Central memory CD8-positive, alpha-beta T cell (primary cell): ENCODE data around the gene ATP2C2.
A peak's percentile ranks its signal among the peaks of the same experiment; 100 is the strongest.

Experiments
- ATAC-seq: fragments of 150-1000 bp; cut with Tn5 transposase; replicated peaks from 2 replicates; pipeline ENCODE4 v1.10.0; 2022; ENCODE audit warnings: mild to moderate bottlenecking, moderate FRiP score, moderate number of reproducible peaks; ENCODE audit not compliant: poor library complexity, severe bottlenecking; ENCODE audit errors: extremely low read depth
- DNase-seq, 2 donors: peaks; one replicate each; pipeline ENCODE4 v3.0.0; 2021; ENCODE audit warnings: low spot score in 2 of 2
- H3K27ac Mint-ChIP-seq: one replicate; pipeline ENCODE4 v1.8.0; 2022; ENCODE audit warnings: low read depth, mild to moderate bottlenecking, moderate library complexity, mixed read lengths
- H3K27me3 Mint-ChIP-seq: one replicate; pipeline ENCODE4 v1.8.0; 2022; ENCODE audit warnings: mixed read lengths
- H3K36me3 Mint-ChIP-seq: one replicate; pipeline ENCODE4 v1.8.0; 2022; ENCODE audit warnings: mild to moderate bottlenecking, moderate library complexity, mixed read lengths; ENCODE audit not compliant: insufficient read depth
- H3K4me1 Mint-ChIP-seq: one replicate; pipeline ENCODE4 v1.8.0; 2022; ENCODE audit warnings: mixed read lengths
- H3K4me3 Mint-ChIP-seq: one replicate; pipeline ENCODE4 v1.8.0; 2022; ENCODE audit warnings: mild to moderate bottlenecking, moderate library complexity, mixed read lengths
- H3K9me3 Mint-ChIP-seq: one replicate; pipeline ENCODE4 v1.8.0; 2022; ENCODE audit warnings: mixed read lengths

The ATP2C2 gene

DNA sequence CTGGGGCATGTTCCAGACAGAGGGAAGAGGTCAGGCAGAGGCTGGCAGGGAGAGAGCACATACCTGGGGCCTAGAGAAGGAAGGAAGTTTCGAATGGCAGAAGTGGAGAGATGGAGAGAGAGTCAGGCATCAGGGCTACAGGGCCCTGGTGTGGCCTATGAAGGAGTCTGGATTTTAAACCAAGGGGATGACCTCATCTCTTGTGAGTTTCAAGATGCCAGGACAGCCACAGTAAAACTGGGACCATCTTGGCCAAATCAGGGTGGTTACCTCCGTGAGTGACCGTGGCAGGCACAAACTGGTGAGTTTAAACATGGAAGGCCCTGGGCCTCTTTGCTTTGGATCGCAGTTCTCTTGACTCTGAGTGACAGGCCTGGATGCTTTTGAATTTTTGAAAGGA lies 7.6 kb upstream of the ATP2C2 start:
- ATAC-seq (no peak), DNase-seq (no peak)
- Mint-ChIP-seq H3K4me3 (no peak overlapping the region), H3K4me1 (no peaks in the 10 kb centered on the region), H3K9me3 (no peaks in the 10 kb centered on the region), H3K36me3 (no peaks in the 10 kb centered on the region), H3K27me3 (peaks cover 14% of the 10 kb centered on the region), H3K27ac (peak overlapping the region; percentile 79)

DNA sequence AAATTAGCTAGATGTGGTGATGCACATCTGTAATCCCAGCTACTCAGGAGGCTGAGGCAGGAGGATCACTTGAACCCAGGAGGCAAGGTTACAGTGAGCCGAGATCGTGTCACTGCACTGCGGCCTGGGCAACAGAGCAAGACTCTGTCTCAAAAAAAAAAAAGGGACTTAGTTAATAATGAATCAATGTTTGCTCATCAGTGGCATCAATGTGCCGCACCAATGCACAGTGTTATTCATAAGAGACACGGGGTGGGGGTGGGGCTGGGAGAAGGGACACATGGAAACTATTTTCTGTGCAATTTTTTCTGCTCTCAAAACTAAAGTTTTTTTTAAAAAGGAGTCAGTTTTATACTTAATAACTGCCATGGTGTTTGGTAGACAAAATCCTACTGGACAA lies 6.8 kb upstream of the ATP2C2 start:
- Mint-ChIP-seq H3K27me3 (peaks cover 22% of the 10 kb centered on the region), H3K36me3 (no peaks in the 10 kb centered on the region), H3K4me1 (no peaks in the 10 kb centered on the region), H3K4me3 (no peak overlapping the region), H3K9me3 (no peaks in the 10 kb centered on the region), H3K27ac (no peak overlapping the region)
- DNase-seq (no peak), ATAC-seq (no peak)

DNA sequence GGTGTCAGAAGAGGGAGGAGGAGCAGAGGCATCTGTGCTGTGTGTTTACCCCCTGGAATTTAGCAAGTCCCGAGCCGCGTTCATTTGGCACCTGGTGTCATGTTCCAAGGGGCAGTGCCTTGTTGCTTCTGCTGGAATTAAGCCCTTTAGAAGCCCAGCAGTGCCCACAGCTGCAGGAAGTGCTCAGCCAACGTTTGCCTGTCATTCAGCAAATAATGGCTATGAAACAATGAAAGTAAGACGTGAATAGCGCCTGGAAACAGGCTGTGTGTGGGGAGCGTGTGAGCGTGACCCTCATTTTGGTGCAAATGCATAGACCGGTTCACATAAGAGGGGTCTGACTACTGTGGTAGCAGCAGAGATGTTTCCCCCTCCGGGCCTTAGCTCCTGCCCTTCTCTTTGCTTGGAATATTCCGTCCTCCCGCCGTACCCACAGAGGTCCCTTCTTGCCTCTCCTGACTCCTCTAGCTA lies 5.8 kb upstream of the ATP2C2 start:
- no peak overlapping the region for H3K27ac Mint-ChIP-seq
- no peak for DNase-seq
- no peaks in the 10 kb centered on the region for H3K36me3 Mint-ChIP-seq
- H3K4me3 Mint-ChIP-seq = no peak overlapping the region
- no peak for ATAC-seq
- no peaks in the 10 kb centered on the region for H3K4me1 Mint-ChIP-seq
- H3K27me3 Mint-ChIP-seq = peaks cover 32% of the 10 kb centered on the region
- H3K9me3 Mint-ChIP-seq = no peaks in the 10 kb centered on the region

DNA sequence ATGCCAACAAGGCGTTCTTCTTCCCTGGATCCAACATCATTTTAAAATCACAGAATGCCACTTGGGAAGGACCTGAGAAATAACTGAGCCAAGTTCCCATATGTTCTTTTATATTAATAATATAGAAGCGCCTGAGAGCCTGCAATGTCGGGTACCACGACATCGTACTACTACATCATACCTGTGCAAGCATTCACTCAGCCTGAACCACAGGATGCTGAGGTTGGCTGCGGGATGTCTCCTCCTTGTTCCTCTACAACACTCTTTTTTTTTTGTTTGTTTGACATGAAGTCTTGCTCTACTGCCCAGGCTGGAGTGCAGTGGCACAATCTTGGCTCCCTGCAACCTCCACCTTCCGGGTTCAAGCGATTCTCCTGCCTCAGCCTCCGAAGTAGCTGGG lies 2.1 kb upstream of the ATP2C2 start:
- Mint-ChIP-seq H3K4me1 (no peaks in the 10 kb centered on the region), H3K9me3 (no peaks in the 10 kb centered on the region), H3K36me3 (no peaks in the 10 kb centered on the region), H3K27ac (no peak overlapping the region), H3K27me3 (peaks cover 64% of the 10 kb centered on the region), H3K4me3 (no peak overlapping the region)
- ATAC-seq = no peak
- DNase-seq = no peak

DNA sequence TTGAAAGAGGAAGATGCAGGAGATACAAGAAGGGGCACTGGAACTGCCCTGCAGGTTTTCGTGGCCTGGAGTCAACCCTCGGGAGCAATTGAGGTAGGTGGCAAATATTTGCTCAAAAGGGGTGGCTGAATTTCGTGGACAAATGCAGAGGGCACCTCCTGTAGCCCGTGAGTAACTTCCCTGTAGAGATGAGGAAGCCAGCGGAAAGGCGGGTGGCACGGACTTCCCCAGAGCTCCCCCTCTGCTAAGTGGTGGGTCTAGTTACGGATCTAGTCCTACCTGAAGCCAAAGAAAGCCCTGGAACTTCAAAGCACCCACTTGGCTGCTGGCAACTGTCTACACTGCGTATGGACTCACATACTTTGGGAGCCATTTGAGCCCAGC lies 1.0 kb upstream of the ATP2C2 start:
- no peaks in the 10 kb centered on the region for H3K4me1 Mint-ChIP-seq
- no peak overlapping the region for H3K27ac Mint-ChIP-seq
- peaks cover 75% of the 10 kb centered on the region for H3K27me3 Mint-ChIP-seq
- no peaks in the 10 kb centered on the region for H3K36me3 Mint-ChIP-seq
- H3K4me3 Mint-ChIP-seq = no peak overlapping the region
- DNase-seq (no peak), ATAC-seq (no peak)
- H3K9me3 Mint-ChIP-seq = no peaks in the 10 kb centered on the region

DNA sequence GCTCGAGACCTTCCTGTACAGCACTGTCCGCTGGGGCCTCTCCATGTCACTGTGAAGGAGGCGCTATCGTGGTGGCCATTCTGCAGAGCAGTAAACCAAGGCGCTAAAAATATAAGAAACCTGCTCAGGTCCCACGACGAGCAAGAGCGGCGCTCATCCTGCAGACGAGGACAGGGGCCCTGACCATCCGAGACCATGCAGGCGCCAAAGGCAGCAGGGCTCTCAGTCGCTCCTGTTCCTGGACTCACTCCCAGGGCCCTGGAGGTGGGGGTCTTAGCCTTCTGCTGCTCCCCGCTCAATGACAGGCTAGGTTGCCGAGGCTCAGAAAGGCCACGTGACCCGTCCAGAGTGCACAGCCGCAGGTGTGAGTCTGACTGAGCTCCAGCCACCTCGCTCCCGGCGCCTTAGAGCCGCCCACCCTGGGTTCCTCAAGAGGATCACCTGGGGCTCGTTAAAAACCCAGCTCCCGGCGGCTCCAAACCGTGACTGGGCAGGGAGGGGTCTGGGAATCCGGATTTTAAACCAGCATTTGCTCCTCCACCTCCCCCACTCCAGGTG lies 509 bp upstream of the ATP2C2 start:
- no peaks in the 10 kb centered on the region for H3K36me3 Mint-ChIP-seq

DNA sequence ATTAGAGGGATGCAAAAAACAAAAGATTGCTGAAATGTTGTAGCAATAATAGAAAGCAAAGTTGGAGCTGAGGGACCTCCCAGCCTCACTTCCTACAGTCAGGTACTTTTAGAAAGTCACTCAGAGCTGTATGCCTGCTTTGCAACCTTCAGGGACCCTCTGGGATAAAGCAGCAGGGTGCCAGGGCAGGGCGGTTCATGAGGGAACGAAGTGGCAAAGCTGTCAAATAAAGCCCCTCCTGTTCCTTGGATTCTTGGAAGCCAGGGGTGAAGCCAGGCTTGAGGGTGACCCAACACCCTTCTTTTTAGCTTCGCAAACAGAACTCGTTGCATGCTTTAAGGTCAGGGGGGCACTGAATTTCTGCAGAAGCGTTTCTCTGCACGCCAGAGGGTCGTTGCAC lies 767 bp downstream of the ATP2C2 start:
- no peaks in the 10 kb centered on the region for H3K4me1 Mint-ChIP-seq
- H3K27me3 Mint-ChIP-seq = peaks cover 70% of the 10 kb centered on the region
- no peak overlapping the region for H3K4me3 Mint-ChIP-seq

More for the DNA sequence above, 509 bp upstream of the ATP2C2 start:
- H3K4me1 Mint-ChIP-seq = no peaks in the 10 kb centered on the region
- H3K27ac Mint-ChIP-seq = no peak overlapping the region
- H3K27me3 Mint-ChIP-seq = peaks cover 76% of the 10 kb centered on the region
- no peak for DNase-seq
- H3K4me3 Mint-ChIP-seq = no peak overlapping the region
- no peak for ATAC-seq
- H3K9me3 Mint-ChIP-seq = no peaks in the 10 kb centered on the region

DNA sequence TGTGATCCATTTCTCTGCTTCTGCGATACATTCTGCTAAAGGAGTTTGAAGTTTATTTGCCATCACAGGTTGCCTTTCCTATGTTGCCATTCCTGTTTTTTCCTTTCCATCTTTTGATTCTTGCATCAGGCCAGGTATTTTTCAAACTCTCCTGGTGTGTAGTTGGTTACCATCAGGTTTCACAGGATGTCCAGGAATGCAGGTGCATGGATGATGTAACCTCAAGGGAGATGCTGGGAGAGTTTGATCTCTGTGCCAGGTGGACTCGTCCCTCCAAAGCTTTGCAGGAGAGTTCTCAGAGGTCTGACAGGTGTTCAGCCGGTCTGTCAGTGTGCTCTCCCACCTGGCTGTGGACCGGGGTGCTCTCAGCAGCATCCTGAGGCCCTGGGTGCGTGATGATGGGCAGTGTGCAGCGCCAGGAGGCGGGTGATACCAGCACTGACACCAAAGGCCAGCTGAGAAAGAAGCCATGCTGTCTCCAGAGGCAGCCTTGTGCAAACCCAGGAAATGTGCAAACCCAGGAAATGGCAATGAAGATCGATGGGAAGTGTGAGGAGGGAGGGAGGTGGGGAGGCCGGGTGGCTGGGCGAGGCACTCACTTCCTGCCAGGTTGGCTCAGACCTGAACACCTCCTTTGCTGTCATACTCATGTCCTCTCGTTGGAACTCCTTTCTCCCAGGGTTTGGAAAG lies 1.7 kb downstream of the ATP2C2 start:
- H3K27me3 Mint-ChIP-seq = peaks cover 67% of the 10 kb centered on the region

More for the DNA sequence above, 767 bp downstream of the ATP2C2 start:
- ATAC-seq = no peak
- Mint-ChIP-seq H3K36me3 (no peaks in the 10 kb centered on the region), H3K9me3 (no peaks in the 10 kb centered on the region), H3K27ac (no peak overlapping the region)
- DNase-seq = no peak

DNA sequence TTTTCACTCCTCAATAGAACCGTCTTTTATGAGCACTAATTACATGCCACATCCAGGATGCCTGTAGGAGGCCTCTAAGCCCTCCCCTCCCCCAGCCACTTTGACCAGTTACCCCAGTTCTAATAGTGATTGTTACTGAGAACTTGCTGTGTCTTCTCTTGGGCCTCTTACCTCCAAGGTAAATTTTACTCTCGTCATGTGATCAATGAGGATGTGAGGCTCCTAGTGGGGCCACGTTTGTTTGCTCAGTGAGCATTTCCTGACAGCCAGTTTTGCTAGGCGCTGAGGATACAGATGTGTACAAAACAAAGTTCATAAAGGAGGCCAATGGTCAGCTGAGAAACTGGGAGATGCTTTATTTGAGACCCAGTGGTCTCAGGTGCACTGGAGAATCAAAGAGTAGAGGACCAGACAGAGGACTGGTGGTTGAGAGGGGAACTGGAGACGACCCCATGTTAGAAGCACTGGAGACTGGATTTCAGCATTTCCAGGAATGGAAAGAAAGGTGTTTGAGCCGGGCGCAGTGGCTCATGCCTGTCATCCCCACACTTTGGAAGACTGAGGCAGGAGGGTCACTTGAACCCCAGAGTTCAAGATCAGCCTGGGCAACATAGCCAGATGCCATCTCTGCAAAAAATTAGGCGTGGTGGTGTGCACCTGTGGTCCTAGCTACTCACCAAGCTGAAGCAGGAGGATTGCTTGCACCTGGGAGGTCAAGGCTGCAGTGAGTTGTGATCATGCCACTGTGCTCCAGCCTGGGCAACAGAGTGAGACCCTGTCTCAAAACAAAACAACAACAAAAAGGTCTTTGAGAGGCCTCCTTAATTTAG lies 2.6 kb downstream of the ATP2C2 start:
- peaks cover 72% of the 10 kb centered on the region for H3K27me3 Mint-ChIP-seq
- no peaks in the 10 kb centered on the region for H3K36me3 Mint-ChIP-seq
- H3K4me1 Mint-ChIP-seq = no peaks in the 10 kb centered on the region
- DNase-seq (no peak), ATAC-seq (no peak)
- H3K27ac Mint-ChIP-seq = no peak overlapping the region
- no peak overlapping the region for H3K4me3 Mint-ChIP-seq
- no peaks in the 10 kb centered on the region for H3K9me3 Mint-ChIP-seq

More for the DNA sequence above, 1.7 kb downstream of the ATP2C2 start:
- ATAC-seq (no peak), DNase-seq (no peak)
- Mint-ChIP-seq H3K27ac (no peak overlapping the region), H3K36me3 (no peaks in the 10 kb centered on the region), H3K9me3 (no peaks in the 10 kb centered on the region), H3K4me1 (no peaks in the 10 kb centered on the region), H3K4me3 (no peak overlapping the region)

DNA sequence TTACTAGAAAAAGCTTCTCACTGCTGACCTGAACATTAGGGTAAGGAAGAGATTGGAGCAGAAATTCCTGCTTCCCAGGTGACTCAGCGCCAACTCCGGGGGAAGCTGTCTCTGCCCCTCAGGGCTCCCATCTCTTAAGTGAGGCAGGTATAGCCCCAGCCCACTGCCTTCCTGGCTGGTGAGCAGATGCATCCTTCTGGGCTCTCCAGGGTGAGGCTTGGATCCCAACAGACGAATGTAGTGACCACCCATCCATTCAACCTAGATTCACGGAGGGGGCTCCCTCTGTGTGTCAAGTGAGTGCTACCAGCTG lies 3.2 kb downstream of the ATP2C2 start:
- peaks cover 72% of the 10 kb centered on the region for H3K27me3 Mint-ChIP-seq
- no peaks in the 10 kb centered on the region for H3K4me1 Mint-ChIP-seq
- no peaks in the 10 kb centered on the region for H3K36me3 Mint-ChIP-seq
- H3K4me3 Mint-ChIP-seq = no peak overlapping the region
- no peak for ATAC-seq
- H3K9me3 Mint-ChIP-seq = no peaks in the 10 kb centered on the region
- DNase-seq = no peak
- H3K27ac Mint-ChIP-seq = no peak overlapping the region

DNA sequence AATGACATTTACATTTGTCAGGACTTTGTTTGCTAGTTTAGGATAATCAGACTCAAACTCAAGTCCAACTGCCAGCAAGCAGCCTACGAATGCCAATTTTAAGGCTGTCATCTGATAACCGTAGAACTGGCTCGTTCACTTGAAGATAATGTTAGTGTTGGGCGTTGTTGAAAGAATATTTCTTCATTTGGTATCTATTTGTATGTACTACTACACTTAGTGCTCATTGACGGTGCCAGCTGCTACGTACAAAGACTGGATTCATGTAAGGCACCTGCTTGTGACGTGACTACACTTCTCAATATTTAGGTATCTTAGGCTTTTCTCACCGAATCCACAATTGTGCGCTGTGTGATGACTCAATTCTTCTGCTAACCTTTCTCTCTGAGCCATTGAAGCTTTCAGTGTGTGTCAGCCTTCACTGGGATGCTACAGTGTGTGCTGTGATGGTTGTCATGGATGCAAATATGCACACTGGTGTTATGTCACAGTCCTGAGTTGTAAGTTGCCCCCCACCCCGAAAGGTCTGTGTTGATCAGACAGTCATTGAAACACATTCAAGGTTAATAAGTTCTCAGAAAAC lies 5.7 kb downstream of the ATP2C2 start:
- Mint-ChIP-seq H3K9me3 (no peaks in the 10 kb centered on the region), H3K27me3 (peaks cover 71% of the 10 kb centered on the region), H3K4me3 (no peak overlapping the region), H3K4me1 (no peaks in the 10 kb centered on the region), H3K27ac (no peak overlapping the region), H3K36me3 (no peaks in the 10 kb centered on the region)
- ATAC-seq (no peak), DNase-seq (no peak)

DNA sequence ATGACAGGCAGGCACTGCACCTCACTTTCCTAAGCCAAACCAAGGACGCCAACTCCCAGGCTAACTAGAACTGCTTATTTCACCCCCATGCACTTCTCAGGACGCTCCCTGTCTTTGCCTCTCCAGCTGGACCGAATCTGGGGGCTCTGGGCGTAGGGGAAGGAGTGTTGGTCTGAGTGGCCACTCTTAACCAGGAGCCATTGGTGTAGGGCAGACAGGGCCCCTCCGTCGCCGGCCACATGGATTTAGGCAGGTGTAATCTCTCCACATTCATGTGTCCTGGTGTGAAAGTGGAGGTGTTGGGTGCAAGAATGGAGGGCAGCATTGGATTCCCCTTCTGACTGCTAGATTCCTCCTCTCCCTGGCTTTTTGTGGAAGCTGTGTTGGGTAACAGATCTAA lies 9.8 kb downstream of the ATP2C2 start:
- no peaks in the 10 kb centered on the region for H3K4me1 Mint-ChIP-seq
- H3K36me3 Mint-ChIP-seq = no peaks in the 10 kb centered on the region
- H3K27me3 Mint-ChIP-seq = peaks cover 63% of the 10 kb centered on the region
- H3K4me3 Mint-ChIP-seq = no peak overlapping the region
- no peak overlapping the region for H3K27ac Mint-ChIP-seq
- no peak for DNase-seq
- ATAC-seq = no peak
- H3K9me3 Mint-ChIP-seq = no peaks in the 10 kb centered on the region

DNA sequence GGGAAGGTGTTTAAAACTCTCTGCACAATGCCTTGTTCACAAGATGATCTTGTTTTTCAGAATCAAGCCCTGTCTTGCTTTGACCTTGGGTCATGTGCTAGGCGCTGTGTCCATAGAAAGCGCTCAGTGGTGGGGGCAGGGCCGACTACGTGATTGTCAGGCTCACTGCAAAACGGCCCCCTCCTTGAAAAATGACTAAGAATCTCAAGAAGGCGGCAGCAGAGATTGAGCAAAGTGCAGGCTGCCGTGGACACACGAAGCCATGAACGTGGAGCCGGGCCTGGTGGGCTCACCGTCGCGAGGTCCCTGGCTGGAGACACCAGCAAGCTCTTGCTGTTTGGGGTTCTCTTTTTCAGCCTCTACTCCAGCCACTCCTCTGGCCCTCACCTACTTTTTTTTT lies 10.2 kb downstream of the ATP2C2 start:
- no peaks in the 10 kb centered on the region for H3K36me3 Mint-ChIP-seq
- no peak overlapping the region for H3K4me3 Mint-ChIP-seq
- H3K27ac Mint-ChIP-seq = no peak overlapping the region
- H3K27me3 Mint-ChIP-seq = peaks cover 63% of the 10 kb centered on the region
- H3K9me3 Mint-ChIP-seq = no peaks in the 10 kb centered on the region
- H3K4me1 Mint-ChIP-seq = no peaks in the 10 kb centered on the region
- no peak for ATAC-seq
- DNase-seq = no peak
